Colon (tissue), 2 donors: ENCODE data around the gene XIAP.
"Not testable (repeated sequence)": the region's sequence is repeated elsewhere in the genome, so short reads cannot be mapped to it uniquely, and the experiment has no call there.

Experiments
- FAIRE-seq: peaks from 2 replicates; lab custom pipeline; 2012; peaks lifted over from hg19 to GRCh38; lab: Jason Lieb, UNC
- donor health status: control.
- donor health status: control.

Gene XIAP

GRCh38 chrX:123876177-123876576 is 16.3 kb downstream of the XIAP start:
- FAIRE-seq = no peak

GRCh38 chrX:123876844-123877243 is 17.0 kb downstream of the XIAP start:
- no peak for FAIRE-seq

GRCh38 chrX:123878252-123878721 is 18.4 kb downstream of the XIAP start:
- peak; percentile 47 for FAIRE-seq

GRCh38 chrX:123881330-123881729 is 21.5 kb downstream of the XIAP start:
- FAIRE-seq = no peak

- FAIRE-seq = peak; percentile 71
Measured at GRCh38 chrX:123882391-123882790, 22.5 kb downstream of the XIAP start.

GRCh38 chrX:123884809-123885408 is 25.1 kb downstream of the XIAP start:
- FAIRE-seq = peak; percentile 98

- FAIRE-seq = no peak
Measured at GRCh38 chrX:123899701-123900100, 39.8 kb downstream of the XIAP start.

- FAIRE-seq = peak; percentile 41
Measured at GRCh38 chrX:123903261-123903660, 43.4 kb downstream of the XIAP start.

GRCh38 chrX:123905332-123905731 is 45.5 kb downstream of the XIAP start:
- no peak for FAIRE-seq

GRCh38 chrX:123906557-123907316 is 46.9 kb downstream of the XIAP start:
- FAIRE-seq = peak; percentile 18

GRCh38 chrX:123909523-123909922 is 49.7 kb downstream of the XIAP start:
- FAIRE-seq = no peak

- no peak for FAIRE-seq
Measured at GRCh38 chrX:123917069-123917468, 57.2 kb downstream of the XIAP start.

- no peak for FAIRE-seq
Measured at GRCh38 chrX:123918106-123918721, 58.4 kb downstream of the XIAP start.

GRCh38 chrX:123920105-123920785 is 60.4 kb downstream of the XIAP start:
- FAIRE-seq = no peak

- no peak for FAIRE-seq
Measured at GRCh38 chrX:123923211-123923610, 63.4 kb downstream of the XIAP start.

- FAIRE-seq = no peak
Measured at GRCh38 chrX:123924186-123924585, 64.3 kb downstream of the XIAP start.

- no peak for FAIRE-seq
Measured at GRCh38 chrX:123927845-123928244, 68.0 kb downstream of the XIAP start.

- not testable (repeated sequence) for FAIRE-seq
Measured at GRCh38 chrX:123932055-123932454, 72.2 kb downstream of the XIAP start.

- FAIRE-seq = peak; percentile 64
Measured at GRCh38 chrX:123943074-123943473, 83.2 kb downstream of the XIAP start.

GRCh38 chrX:123943488-123943887 is 83.6 kb downstream of the XIAP start:
- FAIRE-seq = no peak

- no peak for FAIRE-seq
Measured at GRCh38 chrX:123949846-123950245, 90.0 kb downstream of the XIAP start.

- no peak for FAIRE-seq
Measured at GRCh38 chrX:123959281-123960063, 99.6 kb downstream of the XIAP start.
